Measurements from ENCODE around the gene PRDM11.

PRDM11 gene

DNA sequence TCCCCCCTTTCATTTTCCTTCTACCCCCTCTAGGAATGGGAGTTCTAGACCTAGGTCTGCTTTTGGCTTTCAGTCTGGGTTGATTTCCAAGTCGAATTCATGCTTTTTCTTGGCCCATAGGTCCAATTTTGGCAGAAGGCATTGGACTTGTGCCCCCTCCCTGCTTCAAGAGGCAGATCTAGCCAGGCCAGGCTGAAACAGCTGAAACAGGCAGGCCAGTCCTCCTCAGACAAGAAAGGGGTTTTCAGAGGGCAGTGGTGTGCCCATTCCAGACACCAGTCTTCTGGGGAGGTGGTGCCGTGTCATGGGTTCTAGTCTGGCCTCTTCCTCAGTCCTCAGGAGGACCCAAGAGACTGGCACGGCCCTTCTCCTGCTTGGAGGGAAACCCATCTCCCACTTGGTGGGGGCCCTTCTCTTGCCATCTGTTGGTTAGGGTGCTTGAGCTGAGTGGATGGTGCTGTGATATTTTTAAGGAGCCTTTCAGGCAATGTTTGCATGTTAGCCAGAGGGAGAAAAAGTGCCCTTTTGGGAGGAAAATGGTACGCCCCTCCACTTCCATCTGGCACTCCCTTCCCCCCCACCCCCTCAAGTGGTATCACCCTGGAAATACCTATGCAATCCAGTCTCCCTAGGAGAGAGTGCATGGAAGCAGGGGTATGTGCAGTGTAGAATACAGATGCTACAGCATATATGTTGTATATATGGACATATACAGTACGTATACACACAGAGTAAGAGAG is 86.1 kb downstream of the PRDM11 start:
- H3K9ac ChIP-seq (ENCODE audit: low read length): no peak overlapping the region
- no peaks in the 10 kb centered on the region for H3K4me1 ChIP-seq (ENCODE audit: control insufficient read depth, insufficient read depth, low read length)
- no peaks in the 10 kb centered on the region for H3K9me3 ChIP-seq (ENCODE audit: control insufficient read depth, low read length)
- H3K36me3 ChIP-seq (ENCODE audit: control insufficient read depth, insufficient read depth, low read length, severe bottlenecking): no peaks in the 10 kb centered on the region
- peaks cover 18% of the 10 kb centered on the region for H3K27me3 ChIP-seq (replicated peaks; ENCODE audit: control insufficient read depth, insufficient read depth, low read length)
- H3K4me3 ChIP-seq (ENCODE audit: low read length): no peak overlapping the region
- no peak for DNase-seq (ENCODE audit: low read depth)

DNA sequence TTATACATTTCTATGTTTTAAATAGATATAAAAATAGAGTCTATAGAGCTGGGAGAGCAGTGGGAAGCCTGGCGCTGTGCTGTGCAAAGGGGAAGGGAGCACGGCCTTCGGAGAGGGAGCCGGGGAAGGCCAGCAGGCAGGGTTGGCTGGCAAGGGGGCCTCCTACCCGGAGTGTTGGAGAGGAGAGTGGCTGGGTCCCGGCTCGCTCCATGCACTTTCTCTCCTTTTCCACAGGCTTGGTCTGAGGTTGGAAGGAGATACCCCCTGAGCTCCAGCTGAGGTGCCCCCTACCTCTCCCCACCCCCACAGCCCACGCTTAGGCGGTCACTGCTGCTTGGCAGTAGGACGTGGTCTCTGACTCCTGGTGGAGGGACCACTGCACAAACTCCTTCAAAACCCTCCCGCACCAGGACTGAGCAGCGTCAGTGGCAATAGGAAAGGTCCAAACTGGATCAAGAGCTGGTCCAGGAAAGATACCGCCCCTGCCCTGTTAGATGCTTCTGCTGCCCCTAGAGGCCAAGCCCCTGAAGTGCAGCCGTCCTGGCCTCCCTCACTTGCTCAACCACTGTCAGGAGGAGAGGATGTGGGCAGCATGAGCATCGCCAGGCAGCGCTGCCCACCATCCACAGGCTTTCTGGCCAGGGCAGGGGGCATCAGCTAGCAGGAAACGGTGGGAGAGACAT is 86.8 kb downstream of the PRDM11 start:
- Histone ChIP-seq H3K9me3 (ENCODE audit: control insufficient read depth, low read length) (no peaks in the 10 kb centered on the region), H3K27me3 (replicated peaks; ENCODE audit: control insufficient read depth, insufficient read depth, low read length) (peaks cover 25% of the 10 kb centered on the region), H3K9ac (ENCODE audit: low read length) (no peak overlapping the region), H3K4me3 (ENCODE audit: low read length) (no peak overlapping the region), H3K36me3 (ENCODE audit: control insufficient read depth, insufficient read depth, low read length, severe bottlenecking) (no peaks in the 10 kb centered on the region), H3K4me1 (ENCODE audit: control insufficient read depth, insufficient read depth, low read length) (peaks cover 1% of the 10 kb centered on the region)
- peak; percentile 60 for DNase-seq (ENCODE audit: low read depth)

DNA sequence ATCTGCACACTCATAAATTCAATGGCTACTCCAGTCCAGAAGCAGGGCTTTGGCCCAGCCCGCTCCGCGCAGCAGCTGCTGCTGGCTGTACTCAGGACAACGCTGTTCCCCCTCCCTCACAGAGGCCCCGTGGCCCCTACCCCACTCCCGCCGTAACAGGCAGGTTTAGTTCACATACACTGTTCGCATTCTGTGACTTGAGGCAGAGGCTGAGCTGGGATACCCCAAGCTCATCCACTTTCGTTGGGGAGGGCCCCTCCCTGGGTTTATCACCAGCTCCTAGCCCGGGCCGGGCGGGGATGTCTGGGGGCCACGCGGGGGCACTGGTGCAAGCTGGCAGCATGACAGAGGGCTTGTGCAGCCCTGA is 87.3 kb downstream of the PRDM11 start:
- Histone ChIP-seq H3K27me3 (replicated peaks; ENCODE audit: control insufficient read depth, insufficient read depth, low read length) (peaks cover 25% of the 10 kb centered on the region), H3K9ac (ENCODE audit: low read length) (no peak overlapping the region), H3K9me3 (ENCODE audit: control insufficient read depth, low read length) (no peaks in the 10 kb centered on the region), H3K36me3 (ENCODE audit: control insufficient read depth, insufficient read depth, low read length, severe bottlenecking) (no peaks in the 10 kb centered on the region), H3K4me3 (ENCODE audit: low read length) (no peak overlapping the region), H3K4me1 (ENCODE audit: control insufficient read depth, insufficient read depth, low read length) (peaks cover 6% of the 10 kb centered on the region)
- no peak for DNase-seq (ENCODE audit: low read depth)

DNA sequence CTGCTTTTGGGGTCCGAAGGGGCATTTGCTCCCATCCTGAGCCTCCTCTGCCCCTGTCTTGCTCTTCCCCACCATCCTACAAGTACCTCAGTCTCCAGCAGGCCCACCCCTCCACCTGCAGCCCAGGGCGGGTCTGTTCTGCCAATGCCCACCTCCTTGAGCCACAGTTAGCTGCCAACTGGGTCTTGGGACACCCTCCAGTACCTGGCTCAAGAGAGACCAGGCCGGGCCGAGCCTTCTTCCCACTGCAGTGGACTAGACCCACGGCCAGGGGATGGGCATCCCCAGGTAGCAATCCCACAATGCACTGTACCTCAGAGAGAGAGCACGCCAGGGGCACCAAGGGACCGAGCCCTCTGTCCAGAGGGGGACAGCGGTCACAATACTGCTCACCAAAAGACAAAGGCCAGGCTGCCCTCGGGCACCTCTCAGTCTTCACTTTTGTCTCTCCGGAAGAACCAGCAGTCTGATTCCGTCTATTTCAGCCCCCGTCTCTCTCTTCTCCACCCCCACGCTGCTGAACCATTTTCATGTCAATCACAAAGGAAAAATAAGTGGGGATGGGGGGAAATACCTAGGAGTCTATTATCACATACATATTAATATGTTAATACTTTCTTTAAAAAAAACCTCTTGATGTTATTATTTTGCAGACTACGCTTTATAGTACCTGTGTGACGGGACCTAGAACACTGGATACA is 88.0 kb downstream of the PRDM11 start:
- DNase-seq (ENCODE audit: low read depth): no peak
- peaks cover 25% of the 10 kb centered on the region for H3K27me3 ChIP-seq (replicated peaks; ENCODE audit: control insufficient read depth, insufficient read depth, low read length)
- H3K9me3 ChIP-seq (ENCODE audit: control insufficient read depth, low read length): no peaks in the 10 kb centered on the region
- no peak overlapping the region for H3K4me3 ChIP-seq (ENCODE audit: low read length)
- no peaks in the 10 kb centered on the region for H3K36me3 ChIP-seq (ENCODE audit: control insufficient read depth, insufficient read depth, low read length, severe bottlenecking)
- H3K4me1 ChIP-seq (ENCODE audit: control insufficient read depth, insufficient read depth, low read length): peaks cover 10% of the 10 kb centered on the region
- no peak overlapping the region for H3K9ac ChIP-seq (ENCODE audit: low read length)

DNA sequence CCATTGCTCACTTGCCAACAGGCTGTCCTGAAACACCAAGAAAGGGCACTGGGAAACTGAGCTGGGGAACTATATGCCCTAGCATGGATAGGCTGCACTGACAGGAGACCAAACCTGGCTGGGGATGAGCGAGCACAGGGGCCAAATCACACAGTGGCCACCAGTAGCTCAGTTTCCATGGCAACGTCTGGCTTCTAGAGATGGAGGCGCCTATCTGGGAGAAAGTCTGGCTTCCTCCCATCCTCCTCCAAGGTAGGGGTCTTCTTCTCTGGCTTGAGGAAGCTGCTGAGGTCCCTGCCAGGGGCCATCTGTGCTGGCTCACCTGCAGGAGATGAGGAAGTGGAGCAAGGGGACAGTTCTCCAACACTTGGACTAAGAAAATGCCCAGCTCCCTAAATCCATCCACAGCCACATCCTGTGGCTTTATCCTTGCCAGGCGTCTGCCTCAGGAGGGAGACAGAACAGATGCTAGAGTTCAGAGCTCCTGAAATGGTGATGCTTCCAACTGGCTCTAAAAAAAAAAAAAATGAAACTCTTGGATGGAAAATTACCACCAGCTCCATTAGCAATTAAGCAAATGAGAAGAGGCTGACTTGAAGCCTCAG is 91.4 kb downstream of the PRDM11 start:
- Histone ChIP-seq H3K9ac (ENCODE audit: low read length) (no peak overlapping the region), H3K9me3 (ENCODE audit: control insufficient read depth, low read length) (peaks cover 3% of the 10 kb centered on the region), H3K27me3 (replicated peaks; ENCODE audit: control insufficient read depth, insufficient read depth, low read length) (peaks cover 32% of the 10 kb centered on the region), H3K36me3 (ENCODE audit: control insufficient read depth, insufficient read depth, low read length, severe bottlenecking) (no peaks in the 10 kb centered on the region), H3K4me1 (ENCODE audit: control insufficient read depth, insufficient read depth, low read length) (peaks cover 10% of the 10 kb centered on the region), H3K4me3 (ENCODE audit: low read length) (no peak overlapping the region)
- no peak for DNase-seq (ENCODE audit: low read depth)

DNA sequence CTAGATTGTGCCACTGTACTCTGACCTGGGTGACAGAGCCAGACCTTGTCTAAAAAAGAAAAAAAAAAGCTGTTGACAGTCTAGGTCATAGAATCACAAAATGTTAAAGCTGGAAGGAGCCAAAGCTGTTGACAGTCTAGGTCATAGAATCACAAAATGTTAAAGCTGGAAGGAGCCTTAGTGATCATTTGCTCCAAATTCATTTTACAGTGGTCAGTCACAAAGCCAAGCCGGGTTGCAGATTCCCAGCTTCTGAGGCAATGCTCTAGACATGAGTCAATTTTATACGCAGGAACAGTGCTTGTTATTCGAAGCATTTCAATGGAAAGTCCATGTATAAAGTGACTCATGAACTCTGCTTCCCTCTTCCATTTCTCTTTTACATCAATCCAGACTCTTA is 92.3 kb downstream of the PRDM11 start:
- H3K36me3 ChIP-seq (ENCODE audit: control insufficient read depth, insufficient read depth, low read length, severe bottlenecking): no peaks in the 10 kb centered on the region
- peaks cover 3% of the 10 kb centered on the region for H3K9me3 ChIP-seq (ENCODE audit: control insufficient read depth, low read length)
- DNase-seq (ENCODE audit: low read depth): peak; percentile 64

DNA sequence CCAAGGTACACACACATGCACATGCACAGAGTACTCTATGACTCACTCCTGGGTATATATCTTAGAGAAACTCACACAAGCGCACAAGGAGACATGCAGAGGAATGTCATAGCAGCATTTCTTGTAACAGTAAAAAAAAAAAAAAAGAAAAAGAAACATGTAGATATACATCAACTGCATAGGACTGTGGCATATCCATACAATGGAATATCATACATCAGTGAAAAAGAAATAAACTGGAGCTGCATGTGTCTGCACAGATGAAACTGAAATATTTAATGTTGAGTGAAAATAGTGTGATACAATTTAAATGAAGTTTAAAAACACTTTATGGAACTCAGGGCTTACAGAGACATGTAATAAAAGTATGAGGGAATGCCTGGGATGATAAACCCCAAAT is 93.3 kb downstream of the PRDM11 start:
- peaks cover 10% of the 10 kb centered on the region for H3K4me1 ChIP-seq (ENCODE audit: control insufficient read depth, insufficient read depth, low read length)
- H3K36me3 ChIP-seq (ENCODE audit: control insufficient read depth, insufficient read depth, low read length, severe bottlenecking): no peaks in the 10 kb centered on the region
- H3K4me3 ChIP-seq (ENCODE audit: low read length): no peak overlapping the region
- peaks cover 3% of the 10 kb centered on the region for H3K9me3 ChIP-seq (ENCODE audit: control insufficient read depth, low read length)
- peaks cover 43% of the 10 kb centered on the region for H3K27me3 ChIP-seq (replicated peaks; ENCODE audit: control insufficient read depth, insufficient read depth, low read length)
- H3K9ac ChIP-seq (ENCODE audit: low read length): no peak overlapping the region
- no peak for DNase-seq (ENCODE audit: low read depth)

More for the DNA sequence above, 92.3 kb downstream of the PRDM11 start:
- H3K27me3 ChIP-seq (replicated peaks; ENCODE audit: control insufficient read depth, insufficient read depth, low read length): peaks cover 34% of the 10 kb centered on the region
- peaks cover 10% of the 10 kb centered on the region for H3K4me1 ChIP-seq (ENCODE audit: control insufficient read depth, insufficient read depth, low read length)
- no peak overlapping the region for H3K9ac ChIP-seq (ENCODE audit: low read length)
- H3K4me3 ChIP-seq (ENCODE audit: low read length): no peak overlapping the region

DNA sequence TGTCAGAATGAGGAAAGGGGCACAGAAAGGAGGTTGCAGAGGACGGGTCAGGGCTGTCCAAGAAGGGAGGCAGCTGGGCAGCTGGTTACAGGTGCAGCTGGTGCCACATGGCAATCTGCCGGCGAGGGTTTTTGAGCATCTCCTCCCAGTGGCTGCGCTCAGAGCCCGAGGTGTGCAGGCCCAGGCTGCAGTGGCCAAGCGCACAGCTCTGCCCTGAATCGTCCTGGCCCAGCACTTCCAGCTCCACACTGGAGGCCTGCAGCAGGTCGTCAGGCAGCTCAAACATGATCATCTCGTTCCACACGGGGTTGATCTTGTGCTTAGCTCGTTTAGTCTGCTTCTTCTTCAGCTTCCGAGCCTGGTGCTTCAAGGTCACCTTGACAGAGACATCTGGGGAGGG is 97.5 kb downstream of the PRDM11 start:
- H3K9me3 ChIP-seq (ENCODE audit: control insufficient read depth, low read length): peaks cover 3% of the 10 kb centered on the region
- H3K9ac ChIP-seq (ENCODE audit: low read length): no peak overlapping the region
- H3K4me1 ChIP-seq (ENCODE audit: control insufficient read depth, insufficient read depth, low read length): peaks cover 2% of the 10 kb centered on the region
- H3K27me3 ChIP-seq (replicated peaks; ENCODE audit: control insufficient read depth, insufficient read depth, low read length): peaks cover 52% of the 10 kb centered on the region
- no peak for DNase-seq (ENCODE audit: low read depth)
- H3K4me3 ChIP-seq (ENCODE audit: low read length): no peak overlapping the region
- H3K36me3 ChIP-seq (ENCODE audit: control insufficient read depth, insufficient read depth, low read length, severe bottlenecking): no peaks in the 10 kb centered on the region

DNA sequence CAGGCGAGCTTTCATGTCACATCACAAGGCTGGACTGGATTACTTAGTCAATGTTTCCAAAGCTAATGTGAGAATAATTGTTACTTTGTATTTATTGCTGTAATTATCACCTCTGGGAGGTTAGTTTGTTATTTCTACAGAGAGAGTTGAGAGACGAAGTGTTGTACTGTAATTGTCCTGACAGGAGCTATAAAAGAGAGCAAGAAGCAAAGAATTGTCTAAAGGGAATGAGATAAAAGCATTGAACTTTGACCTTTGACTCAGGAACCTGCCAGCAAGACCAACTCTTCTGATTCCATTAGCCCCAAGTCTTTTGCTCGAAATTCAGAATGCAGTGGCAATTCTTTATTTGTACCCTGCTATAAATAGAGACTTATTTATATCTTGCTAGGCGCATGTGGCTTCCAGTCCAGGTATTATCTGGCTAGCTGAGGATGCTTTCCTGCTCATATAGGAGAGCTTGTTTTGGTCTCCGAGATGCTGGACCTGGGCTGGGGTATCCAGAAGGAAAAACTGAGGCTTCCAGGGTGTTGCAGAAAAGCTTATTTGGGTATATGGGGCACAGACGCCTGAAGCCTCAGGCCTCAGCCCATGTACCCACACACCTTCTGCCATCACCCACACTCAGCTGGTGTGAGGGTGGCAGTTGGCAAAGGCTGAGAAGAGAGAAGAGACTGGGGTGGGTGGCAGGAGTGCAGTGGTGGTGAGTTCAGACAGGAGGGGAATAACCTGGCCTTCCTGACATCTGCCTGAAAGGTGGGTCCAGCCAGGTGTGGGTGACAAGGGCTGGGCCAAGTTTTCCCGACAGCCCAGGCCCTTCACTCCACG is 99.0 kb downstream of the PRDM11 start:
- DNase-seq (ENCODE audit: low read depth): no peak

DNA sequence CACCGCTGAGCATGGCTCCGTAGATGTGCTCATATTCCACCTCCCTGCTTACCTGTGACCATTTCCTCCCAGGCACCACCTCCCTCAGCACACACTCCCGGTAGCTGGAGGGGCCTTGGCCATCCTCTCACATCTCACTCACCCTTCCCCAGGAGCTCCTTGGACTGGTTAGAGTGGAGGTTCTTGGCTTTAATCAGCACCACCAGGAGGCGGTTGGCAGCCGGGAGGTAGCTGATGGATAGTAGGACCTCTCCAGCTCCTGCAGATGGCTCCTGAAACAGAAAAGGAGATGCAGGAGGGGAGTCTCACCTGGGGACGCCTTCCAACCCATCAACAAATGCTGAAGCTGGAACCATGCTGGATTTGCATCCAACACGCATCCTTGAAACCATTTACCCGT is 99.8 kb downstream of the PRDM11 start:
- Histone ChIP-seq H3K4me3 (ENCODE audit: low read length) (no peak overlapping the region), H3K9ac (ENCODE audit: low read length) (no peak overlapping the region), H3K4me1 (ENCODE audit: control insufficient read depth, insufficient read depth, low read length) (no peaks in the 10 kb centered on the region), H3K9me3 (ENCODE audit: control insufficient read depth, low read length) (no peaks in the 10 kb centered on the region), H3K27me3 (replicated peaks; ENCODE audit: control insufficient read depth, insufficient read depth, low read length) (peaks cover 57% of the 10 kb centered on the region), H3K36me3 (ENCODE audit: control insufficient read depth, insufficient read depth, low read length, severe bottlenecking) (no peaks in the 10 kb centered on the region)
- no peak for DNase-seq (ENCODE audit: low read depth)

More for the DNA sequence above, 99.0 kb downstream of the PRDM11 start:
- Histone ChIP-seq H3K36me3 (ENCODE audit: control insufficient read depth, insufficient read depth, low read length, severe bottlenecking) (no peaks in the 10 kb centered on the region), H3K4me1 (ENCODE audit: control insufficient read depth, insufficient read depth, low read length) (no peaks in the 10 kb centered on the region), H3K4me3 (ENCODE audit: low read length) (no peak overlapping the region), H3K9ac (ENCODE audit: low read length) (no peak overlapping the region), H3K27me3 (replicated peaks; ENCODE audit: control insufficient read depth, insufficient read depth, low read length) (peaks cover 55% of the 10 kb centered on the region), H3K9me3 (ENCODE audit: control insufficient read depth, low read length) (no peaks in the 10 kb centered on the region)

Data from adipocyte (in vitro differentiated cells).